Measurements from ENCODE around the gene SH3PXD2A. TPM values are rescaled to one million over a fixed set of nuclear protein-coding genes. Genes with fewer than 3 reads are reported as not detected.

SH3PXD2A gene
- total and polyA plus RNA-seq, 2 experiments from 2014 or later, result 1.8 to 5.0 TPM

DNA sequence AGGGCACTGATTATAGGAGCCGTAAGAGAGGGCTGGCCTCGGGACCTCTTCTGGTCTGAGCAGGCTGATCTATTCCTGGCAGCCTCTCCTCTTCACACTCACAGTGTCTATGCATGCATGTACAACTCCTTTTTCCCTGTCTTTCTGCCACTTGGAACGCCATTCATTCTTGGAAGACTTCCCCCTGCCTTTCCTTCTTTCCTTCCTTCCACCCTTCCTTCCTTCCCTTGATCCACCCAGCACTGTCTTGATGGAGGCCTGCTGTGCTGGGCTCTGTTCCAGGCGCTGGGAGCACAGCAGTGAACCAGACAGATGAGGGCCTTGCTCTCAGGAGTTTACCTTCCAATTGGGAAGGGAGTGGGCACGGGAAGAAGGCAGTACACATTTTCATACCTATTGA, 114.8 kb downstream of the SH3PXD2A start (continued):
- no peak for TF ChIP-seq ETS1 (IDR thresholded peaks at IDR 0.05)

DNA sequence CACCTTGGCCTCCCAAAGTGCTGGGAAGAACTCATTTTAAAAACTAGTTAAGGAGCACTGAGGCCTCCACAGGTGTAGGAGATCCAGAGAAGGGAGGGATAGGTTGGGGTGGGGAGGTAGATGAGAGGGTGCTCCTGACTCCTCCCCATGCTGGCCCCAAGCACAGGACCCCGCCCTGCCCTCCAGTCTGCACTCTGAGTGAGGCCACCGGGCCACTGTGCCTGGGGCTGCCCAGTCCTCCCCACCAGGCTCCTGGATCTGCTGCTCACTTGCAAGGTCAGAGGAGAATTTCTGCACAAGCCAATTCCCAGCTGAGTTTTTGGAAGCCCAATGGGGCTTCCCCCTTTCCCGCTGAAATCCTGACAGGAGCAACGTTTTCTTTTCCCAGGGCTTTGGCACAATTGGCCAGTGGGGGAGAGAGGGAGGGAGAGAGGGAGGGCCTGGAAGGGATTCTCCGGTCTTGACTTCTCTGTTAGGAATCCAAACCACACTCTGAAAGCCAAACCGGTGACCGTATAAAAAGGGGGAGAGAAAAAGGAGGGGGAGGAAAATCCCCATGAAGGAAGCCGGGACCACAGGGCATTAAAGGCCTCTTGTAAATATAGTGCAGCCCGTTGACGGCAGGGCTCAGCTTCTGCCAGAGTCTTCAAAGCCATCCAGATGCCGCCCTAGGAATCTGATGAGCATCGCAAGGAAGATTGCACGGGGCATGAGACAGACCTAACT, 116.2 kb downstream of the SH3PXD2A start:
- DNase-seq (ENCODE audit: low spot score) (peak; percentile 61), ATAC-seq (peak; percentile 64)
- TF ChIP-seq EZH2 (IDR thresholded peaks at IDR 0.05; ENCODE audit: low read depth, unreplicated experiment) (no peak), JUNB (IDR thresholded peaks at IDR 0.05; ENCODE audit: unreplicated experiment) (no peak)
- H3K4me3 ChIP-seq, result no peak overlapping the region
- no peaks in the 10 kb centered on the region for H3K27me3 ChIP-seq (ENCODE audit: insufficient read depth)
- H3K27ac ChIP-seq (ENCODE audit: low read depth), result no peak overlapping the region
- no peaks in the 10 kb centered on the region for H3K9me2 ChIP-seq (ENCODE audit: insufficient read depth)
- H3K4me3 Mint-ChIP-seq, result peak overlapping the region; percentile 61
- H3K79me2 ChIP-seq (replicated peaks; ENCODE audit: insufficient read depth), result no peaks in the 10 kb centered on the region
- H3K36me3 Mint-ChIP-seq (ENCODE audit: low read depth), result no peaks in the 10 kb centered on the region
- no peaks in the 10 kb centered on the region for H4K20me1 ChIP-seq (replicated peaks; ENCODE audit: insufficient read depth)
- H3K4me1 Mint-ChIP-seq, result peaks cover 24% of the 10 kb centered on the region
- H3K4me2 ChIP-seq, result no peak overlapping the region
- no peaks in the 10 kb centered on the region for H3K36me3 ChIP-seq (ENCODE audit: insufficient read depth)
- no peak overlapping the region for H2AFZ ChIP-seq
- no peaks in the 10 kb centered on the region for H3K4me1 ChIP-seq (ENCODE audit: insufficient read depth)
- no peaks in the 10 kb centered on the region for H3K9me3 Mint-ChIP-seq
- peak overlapping the region; percentile 45; the same call in 1 of the 2 replicates for H3K27ac Mint-ChIP-seq
- H3K27me3 Mint-ChIP-seq (ENCODE audit: insufficient read depth, low read depth, poor library complexity), result peaks cover 4% of the 10 kb centered on the region
- H3F3A ChIP-seq (replicated peaks; ENCODE audit: low read depth), result no peaks in the 10 kb centered on the region

DNA sequence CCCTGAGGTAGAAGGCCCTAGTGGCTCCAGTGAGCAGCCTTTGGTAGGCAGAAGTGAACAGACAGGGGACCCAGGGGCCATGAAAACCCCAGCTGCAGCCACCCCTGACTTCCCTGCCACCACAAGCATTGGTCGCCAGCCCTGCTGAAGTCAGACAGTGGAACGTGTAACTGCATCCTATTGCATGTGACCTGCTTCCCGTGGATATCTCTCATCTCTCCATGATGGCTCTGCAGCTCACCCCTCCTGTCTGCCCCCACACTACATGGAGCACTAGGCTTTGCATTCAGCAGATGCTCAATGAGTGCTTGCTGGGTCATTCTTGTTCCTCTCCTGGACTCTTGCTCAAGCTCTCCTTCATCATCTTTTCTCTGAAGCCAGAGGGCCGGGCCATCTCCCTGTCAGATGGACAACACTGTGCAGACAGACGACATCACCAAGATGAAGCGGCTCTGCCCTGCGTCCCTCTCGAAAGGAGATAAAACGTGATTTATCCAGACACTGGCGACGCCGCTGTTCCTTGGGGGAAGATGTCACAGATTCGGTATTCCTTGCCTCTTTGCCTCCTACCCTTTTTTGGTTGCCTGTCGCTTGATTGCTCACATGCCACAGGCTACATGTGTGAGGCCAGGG, 117.5 kb downstream of the SH3PXD2A start:
- Mint-ChIP-seq H3K36me3 (ENCODE audit: low read depth) (no peaks in the 10 kb centered on the region), H3K9me3 (no peaks in the 10 kb centered on the region), H3K4me3 (no peak overlapping the region), H3K4me1 (peaks cover 29% of the 10 kb centered on the region), H3K27me3 (ENCODE audit: insufficient read depth, low read depth, poor library complexity) (peaks cover 4% of the 10 kb centered on the region), H3K27ac (no peak overlapping the region)
- Histone ChIP-seq H3K9me2 (ENCODE audit: insufficient read depth) (no peaks in the 10 kb centered on the region), H3K4me2 (no peak overlapping the region), H3K4me1 (ENCODE audit: insufficient read depth) (no peaks in the 10 kb centered on the region), H3K79me2 (replicated peaks; ENCODE audit: insufficient read depth) (no peaks in the 10 kb centered on the region), H3K27me3 (ENCODE audit: insufficient read depth) (no peaks in the 10 kb centered on the region), H3F3A (replicated peaks; ENCODE audit: low read depth) (no peaks in the 10 kb centered on the region), H2AFZ (no peak overlapping the region), H3K27ac (ENCODE audit: low read depth) (no peak overlapping the region), H3K36me3 (ENCODE audit: insufficient read depth) (no peaks in the 10 kb centered on the region), H4K20me1 (replicated peaks; ENCODE audit: insufficient read depth) (no peaks in the 10 kb centered on the region), H3K4me3 (no peak overlapping the region)
- no peak for DNase-seq (ENCODE audit: low spot score)
- ATAC-seq, result no peak
- no peak for TF ChIP-seq JUNB (IDR thresholded peaks at IDR 0.05; ENCODE audit: unreplicated experiment)
- TF ChIP-seq EZH2phosphoT487 (IDR thresholded peaks at IDR 0.05; ENCODE audit: unreplicated experiment), result no peak
- TF ChIP-seq ZNF114 (CRISPR knock-in tag; IDR thresholded peaks at IDR 0.05), result no peak
- TF ChIP-seq, protein P1, sequence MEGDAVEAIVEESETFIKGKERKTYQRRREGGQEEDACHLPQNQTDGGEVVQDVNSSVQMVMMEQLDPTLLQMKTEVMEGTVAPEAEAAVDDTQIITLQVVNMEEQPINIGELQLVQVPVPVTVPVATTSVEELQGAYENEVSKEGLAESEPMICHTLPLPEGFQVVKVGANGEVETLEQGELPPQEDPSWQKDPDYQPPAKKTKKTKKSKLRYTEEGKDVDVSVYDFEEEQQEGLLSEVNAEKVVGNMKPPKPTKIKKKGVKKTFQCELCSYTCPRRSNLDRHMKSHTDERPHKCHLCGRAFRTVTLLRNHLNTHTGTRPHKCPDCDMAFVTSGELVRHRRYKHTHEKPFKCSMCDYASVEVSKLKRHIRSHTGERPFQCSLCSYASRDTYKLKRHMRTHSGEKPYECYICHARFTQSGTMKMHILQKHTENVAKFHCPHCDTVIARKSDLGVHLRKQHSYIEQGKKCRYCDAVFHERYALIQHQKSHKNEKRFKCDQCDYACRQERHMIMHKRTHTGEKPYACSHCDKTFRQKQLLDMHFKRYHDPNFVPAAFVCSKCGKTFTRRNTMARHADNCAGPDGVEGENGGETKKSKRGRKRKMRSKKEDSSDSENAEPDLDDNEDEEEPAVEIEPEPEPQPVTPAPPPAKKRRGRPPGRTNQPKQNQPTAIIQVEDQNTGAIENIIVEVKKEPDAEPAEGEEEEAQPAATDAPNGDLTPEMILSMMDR (conservative IDR thresholded peaks at IDR 0.05; ENCODE audit: low read depth in 2 of 2), result no peak
- no peak for TF ChIP-seq ZNF462 (CRISPR knock-in tag; IDR thresholded peaks at IDR 0.05)
- no peak for TF ChIP-seq EZH2 (IDR thresholded peaks at IDR 0.05; ENCODE audit: low read depth, unreplicated experiment)
- no peak for TF ChIP-seq ZNF331 (CRISPR knock-in tag; IDR thresholded peaks at IDR 0.05; ENCODE audit: low read depth)
- no peak for TF ChIP-seq CREB1 (CRISPR knock-in tag; IDR thresholded peaks at IDR 0.05; ENCODE audit: low read depth)
